ENCODE results near the gene GRID1.
A peak's percentile ranks its signal among the peaks of the same experiment; 100 is the strongest.

The GRID1 gene

GRCh38 chr10:86366033-86366901 is at the start of gene GRID1:
Gene GRID1, minus strand, starts transcription at chr10:86366795.
- TF ChIP-seq EZH2 (IDR thresholded peaks at IDR 0.05): no peak
- TF ChIP-seq POLR2AphosphoS5 (IDR thresholded peaks at IDR 0.05; ENCODE audit: borderline replicate concordance, low read depth, low read length): no peak
- TF ChIP-seq FOXP2 (optimal IDR thresholded peaks at IDR 0.05; ENCODE audit: control extremely low read depth, extremely low read length, insufficient read depth): no peak
- Histone ChIP-seq H3K4me3 (0 out of 2 replicates have a peak within 1 kb of the TSS, but pooled peaks have one; percentile 28), H3K9me3 (ENCODE audit: low read depth, low read length) (no peaks in the 10 kb centered on the region), H3K9ac (ENCODE audit: insufficient read length) (no peak within 1 kb of the TSS), H3K27ac (no peak within 1 kb of the TSS), H3K36me3 (ENCODE audit: insufficient read depth, low read length) (no peaks in the 10 kb centered on the region)
- no peak for DNase-seq (ENCODE audit: low read depth, low spot score)

GRCh38 chr10:86415583-86415982 is 49.0 kb upstream of the GRID1 start:
- TF ChIP-seq EZH2 (IDR thresholded peaks at IDR 0.05) (no peak), FOXP2 (optimal IDR thresholded peaks at IDR 0.05; ENCODE audit: control extremely low read depth, extremely low read length, insufficient read depth) (no peak), POLR2AphosphoS5 (IDR thresholded peaks at IDR 0.05; ENCODE audit: borderline replicate concordance, low read depth, low read length) (no peak)
- Histone ChIP-seq H3K27ac (no peak overlapping the region), H3K9ac (ENCODE audit: insufficient read length) (no peak overlapping the region), H3K36me3 (ENCODE audit: insufficient read depth, low read length) (no peaks in the 10 kb centered on the region), H3K9me3 (ENCODE audit: low read depth, low read length) (no peaks in the 10 kb centered on the region), H3K4me3 (no peak overlapping the region)
- DNase-seq (ENCODE audit: low read depth, low spot score): no peak

GRCh38 chr10:86415116-86415515 is 48.5 kb upstream of the GRID1 start:
- Histone ChIP-seq H3K27ac (no peak overlapping the region), H3K4me3 (no peak overlapping the region), H3K9ac (ENCODE audit: insufficient read length) (no peak overlapping the region), H3K36me3 (ENCODE audit: insufficient read depth, low read length) (no peaks in the 10 kb centered on the region), H3K9me3 (ENCODE audit: low read depth, low read length) (no peaks in the 10 kb centered on the region)
- TF ChIP-seq POLR2AphosphoS5 (IDR thresholded peaks at IDR 0.05; ENCODE audit: borderline replicate concordance, low read depth, low read length): no peak
- TF ChIP-seq EZH2 (IDR thresholded peaks at IDR 0.05): no peak
- TF ChIP-seq FOXP2 (optimal IDR thresholded peaks at IDR 0.05; ENCODE audit: control extremely low read depth, extremely low read length, insufficient read depth): no peak
- DNase-seq (ENCODE audit: low read depth, low spot score): no peak

- Histone ChIP-seq H3K4me3 (no peak overlapping the region), H3K9me3 (ENCODE audit: low read depth, low read length) (no peaks in the 10 kb centered on the region), H3K36me3 (ENCODE audit: insufficient read depth, low read length) (no peaks in the 10 kb centered on the region), H3K9ac (ENCODE audit: insufficient read length) (no peak overlapping the region), H3K27ac (no peak overlapping the region)
- TF ChIP-seq FOXP2 (optimal IDR thresholded peaks at IDR 0.05; ENCODE audit: control extremely low read depth, extremely low read length, insufficient read depth) (no peak), EZH2 (IDR thresholded peaks at IDR 0.05) (no peak), POLR2AphosphoS5 (IDR thresholded peaks at IDR 0.05; ENCODE audit: borderline replicate concordance, low read depth, low read length) (no peak)
- no peak for DNase-seq (ENCODE audit: low read depth, low spot score)
Observed at GRCh38 chr10:86413046-86413728, 46.6 kb upstream of the GRID1 start.

- Histone ChIP-seq H3K36me3 (ENCODE audit: insufficient read depth, low read length) (no peaks in the 10 kb centered on the region), H3K9ac (ENCODE audit: insufficient read length) (no peak overlapping the region), H3K4me3 (no peak overlapping the region), H3K9me3 (ENCODE audit: low read depth, low read length) (no peaks in the 10 kb centered on the region), H3K27ac (no peak overlapping the region)
- DNase-seq (ENCODE audit: low read depth, low spot score): no peak
- no peak for TF ChIP-seq POLR2AphosphoS5 (IDR thresholded peaks at IDR 0.05; ENCODE audit: borderline replicate concordance, low read depth, low read length)
- no peak for TF ChIP-seq EZH2 (IDR thresholded peaks at IDR 0.05)
- no peak for TF ChIP-seq FOXP2 (optimal IDR thresholded peaks at IDR 0.05; ENCODE audit: control extremely low read depth, extremely low read length, insufficient read depth)
Observed at GRCh38 chr10:86411852-86412560, 45.4 kb upstream of the GRID1 start.

GRCh38 chr10:86411281-86411841 is 44.8 kb upstream of the GRID1 start:
- Histone ChIP-seq H3K9ac (ENCODE audit: insufficient read length) (no peak overlapping the region), H3K36me3 (ENCODE audit: insufficient read depth, low read length) (no peaks in the 10 kb centered on the region), H3K27ac (no peak overlapping the region), H3K9me3 (ENCODE audit: low read depth, low read length) (no peaks in the 10 kb centered on the region), H3K4me3 (no peak overlapping the region)
- no peak for TF ChIP-seq EZH2 (IDR thresholded peaks at IDR 0.05)
- no peak for TF ChIP-seq POLR2AphosphoS5 (IDR thresholded peaks at IDR 0.05; ENCODE audit: borderline replicate concordance, low read depth, low read length)
- no peak for TF ChIP-seq FOXP2 (optimal IDR thresholded peaks at IDR 0.05; ENCODE audit: control extremely low read depth, extremely low read length, insufficient read depth)
- DNase-seq (ENCODE audit: low read depth, low spot score): no peak

GRCh38 chr10:86410542-86411124 is 44.0 kb upstream of the GRID1 start:
- Histone ChIP-seq H3K9me3 (ENCODE audit: low read depth, low read length) (no peaks in the 10 kb centered on the region), H3K36me3 (ENCODE audit: insufficient read depth, low read length) (no peaks in the 10 kb centered on the region), H3K9ac (ENCODE audit: insufficient read length) (no peak overlapping the region), H3K27ac (no peak overlapping the region), H3K4me3 (no peak overlapping the region)
- TF ChIP-seq POLR2AphosphoS5 (IDR thresholded peaks at IDR 0.05; ENCODE audit: borderline replicate concordance, low read depth, low read length) (no peak), EZH2 (IDR thresholded peaks at IDR 0.05) (no peak), FOXP2 (optimal IDR thresholded peaks at IDR 0.05; ENCODE audit: control extremely low read depth, extremely low read length, insufficient read depth) (no peak)
- DNase-seq (ENCODE audit: low read depth, low spot score): no peak
